HFFc6 (cell line): ENCODE results near the gene FAF1. TPM values are rescaled to one million over a fixed set of nuclear protein-coding genes. Genes with fewer than 3 reads are reported as not detected.

ENCODE experiments used
- DNase-seq: peaks from one replicate; pipeline ENCODE4 v3.0.0-alpha.2; 2018
- H3K27ac Mint-ChIP-seq: 2 replicates; pipeline ENCODE4 v1.8.0; 2020; ENCODE audit warnings: mild to moderate bottlenecking, mixed read lengths
- H3K27me3 Mint-ChIP-seq: 2 replicates; pipeline ENCODE4 v1.8.0; 2021; ENCODE audit warnings: mild to moderate bottlenecking, moderate library complexity, mixed read lengths; ENCODE audit not compliant: insufficient read depth
- H3K36me3 Mint-ChIP-seq: 2 replicates; pipeline ENCODE4 v1.8.0; 2021; ENCODE audit warnings: low read depth, mixed read lengths
- H3K4me1 Mint-ChIP-seq: 2 replicates; pipeline ENCODE4 v1.8.0; 2020; ENCODE audit warnings: low read depth, mixed read lengths
- H3K4me3 Mint-ChIP-seq: 2 replicates; pipeline ENCODE4 v1.8.0; 2020; ENCODE audit warnings: mild to moderate bottlenecking, moderate library complexity, mixed read lengths
- H3K9me3 Mint-ChIP-seq: 2 replicates; pipeline ENCODE4 v1.8.0; 2020; ENCODE audit warnings: mild to moderate bottlenecking, mixed read lengths
- total RNA-seq, 6 experiments: library from RNA; stranded (reverse); fragmentation: NEBNext Ultra II Directional; extraction: Animal tissue kit (Norgen Biotek cat#: 25700); gene quantifications; 2 replicates in 1 of 6; 3 replicates in 5 of 6; pipeline ENCODE4 v1.2.3, GENCODE V29; 2021
- TF ChIP-seq, protein P1 (sequence below): fragments of 200-600 bp; sonication (generic); IDR thresholded peaks from 2 replicates; pipeline ENCODE4 v1.5.0; 2021; ENCODE audit warnings: antibody characterized with exemption, mild to moderate bottlenecking

The FAF1 gene
- total RNA-seq, 6 experiments from 2014 or later, result 60.1 to 79.1 (median 67.8) TPM

DNA sequence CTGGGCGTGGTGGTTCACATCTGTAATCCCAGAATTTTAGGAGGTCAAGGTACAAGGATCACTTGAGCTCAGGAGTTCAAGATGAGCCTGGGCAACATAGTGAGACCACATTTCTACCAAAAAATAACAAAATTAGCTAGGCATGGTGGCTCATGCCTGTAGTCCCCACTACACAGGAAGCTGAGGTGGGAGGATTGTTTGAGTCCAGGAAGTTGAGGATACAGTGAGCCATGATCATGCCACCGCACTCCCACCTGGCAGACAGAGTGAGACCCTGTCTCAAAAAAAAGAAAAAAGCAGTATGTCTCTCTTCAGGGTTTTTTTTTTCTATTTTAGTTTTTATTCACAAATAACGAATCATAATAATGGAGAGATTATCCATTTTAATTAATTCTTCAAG is 303.1 kb downstream of the FAF1 start:
- Mint-ChIP-seq H3K9me3 (no peaks in the 10 kb centered on the region), H3K36me3 (no peaks in the 10 kb centered on the region), H3K27me3 (no peaks in the 10 kb centered on the region), H3K4me3 (no peak overlapping the region), H3K4me1 (peaks cover 39% of the 10 kb centered on the region), H3K27ac (no peak overlapping the region)
- TF ChIP-seq, protein P1, sequence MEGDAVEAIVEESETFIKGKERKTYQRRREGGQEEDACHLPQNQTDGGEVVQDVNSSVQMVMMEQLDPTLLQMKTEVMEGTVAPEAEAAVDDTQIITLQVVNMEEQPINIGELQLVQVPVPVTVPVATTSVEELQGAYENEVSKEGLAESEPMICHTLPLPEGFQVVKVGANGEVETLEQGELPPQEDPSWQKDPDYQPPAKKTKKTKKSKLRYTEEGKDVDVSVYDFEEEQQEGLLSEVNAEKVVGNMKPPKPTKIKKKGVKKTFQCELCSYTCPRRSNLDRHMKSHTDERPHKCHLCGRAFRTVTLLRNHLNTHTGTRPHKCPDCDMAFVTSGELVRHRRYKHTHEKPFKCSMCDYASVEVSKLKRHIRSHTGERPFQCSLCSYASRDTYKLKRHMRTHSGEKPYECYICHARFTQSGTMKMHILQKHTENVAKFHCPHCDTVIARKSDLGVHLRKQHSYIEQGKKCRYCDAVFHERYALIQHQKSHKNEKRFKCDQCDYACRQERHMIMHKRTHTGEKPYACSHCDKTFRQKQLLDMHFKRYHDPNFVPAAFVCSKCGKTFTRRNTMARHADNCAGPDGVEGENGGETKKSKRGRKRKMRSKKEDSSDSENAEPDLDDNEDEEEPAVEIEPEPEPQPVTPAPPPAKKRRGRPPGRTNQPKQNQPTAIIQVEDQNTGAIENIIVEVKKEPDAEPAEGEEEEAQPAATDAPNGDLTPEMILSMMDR, result no peak
- DNase-seq, result no peak

DNA sequence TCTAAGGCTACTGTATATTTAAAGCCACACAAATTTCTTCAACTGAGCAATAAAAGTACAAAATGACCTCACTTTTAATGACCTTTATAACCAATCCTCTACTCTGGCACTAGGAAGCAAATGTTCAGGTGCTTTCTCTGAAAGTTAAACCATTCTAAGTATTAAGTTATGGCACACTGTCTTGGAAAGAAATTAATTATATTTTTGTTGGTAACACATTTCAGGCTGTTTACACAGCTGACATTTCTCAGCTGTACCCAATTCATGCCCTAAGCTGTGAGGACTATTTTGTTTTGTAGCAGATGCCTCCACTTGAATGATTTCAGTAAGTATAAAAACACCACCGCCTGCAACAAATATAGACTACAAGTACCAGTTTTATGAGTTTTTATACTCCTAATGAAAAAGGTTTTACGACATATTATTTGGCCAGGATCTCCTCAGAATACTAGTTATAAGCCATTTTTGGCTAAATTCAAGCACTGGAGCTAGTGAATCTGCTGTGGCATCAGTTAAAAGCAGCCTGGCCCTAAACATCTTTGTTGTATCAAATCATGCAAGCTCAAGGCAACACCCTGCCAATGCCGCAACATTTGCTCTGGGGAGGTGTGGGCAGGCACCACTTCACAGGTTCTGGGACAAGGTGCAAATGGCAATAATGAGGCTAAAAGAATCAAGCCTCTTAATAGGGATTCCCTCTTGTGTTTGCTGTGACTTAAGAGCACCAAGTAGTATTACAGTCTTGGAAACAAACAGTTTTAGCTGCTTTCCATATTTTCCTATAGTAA is 308.4 kb downstream of the FAF1 start:
- Mint-ChIP-seq H3K4me1 (no peaks in the 10 kb centered on the region), H3K9me3 (no peaks in the 10 kb centered on the region), H3K27me3 (peaks cover 2% of the 10 kb centered on the region; the same call in 1 of the 2 replicates), H3K4me3 (no peak overlapping the region), H3K27ac (no peak overlapping the region), H3K36me3 (no peaks in the 10 kb centered on the region)
- TF ChIP-seq, protein P1, result no peak
- DNase-seq, result no peak

DNA sequence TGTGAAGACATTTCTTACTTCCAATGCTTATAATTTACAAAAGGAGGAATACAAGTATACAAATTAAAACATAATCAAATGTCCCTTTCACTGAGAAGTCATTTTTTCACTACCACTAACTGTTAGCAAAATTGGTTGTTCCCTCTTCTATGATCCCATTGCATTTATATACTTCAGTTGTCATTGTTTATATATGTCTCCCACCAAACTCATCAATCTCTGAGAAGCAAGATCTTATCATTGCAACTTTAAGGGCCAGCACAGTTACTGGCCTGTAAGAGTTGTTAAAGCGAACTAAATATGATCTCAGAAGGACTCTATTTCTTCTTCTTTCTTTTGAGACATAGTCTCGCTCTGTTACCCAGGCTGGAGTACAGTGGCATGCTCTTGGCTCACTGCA is 313.5 kb downstream of the FAF1 start:
- peaks cover 2% of the 10 kb centered on the region; the same call in 1 of the 2 replicates for H3K27me3 Mint-ChIP-seq
- TF ChIP-seq, protein P1, result no peak
- no peaks in the 10 kb centered on the region for H3K9me3 Mint-ChIP-seq
- H3K27ac Mint-ChIP-seq, result no peak overlapping the region
- H3K4me1 Mint-ChIP-seq, result peaks cover 17% of the 10 kb centered on the region
- no peak for DNase-seq
- H3K4me3 Mint-ChIP-seq, result no peak overlapping the region
- no peaks in the 10 kb centered on the region for H3K36me3 Mint-ChIP-seq

DNA sequence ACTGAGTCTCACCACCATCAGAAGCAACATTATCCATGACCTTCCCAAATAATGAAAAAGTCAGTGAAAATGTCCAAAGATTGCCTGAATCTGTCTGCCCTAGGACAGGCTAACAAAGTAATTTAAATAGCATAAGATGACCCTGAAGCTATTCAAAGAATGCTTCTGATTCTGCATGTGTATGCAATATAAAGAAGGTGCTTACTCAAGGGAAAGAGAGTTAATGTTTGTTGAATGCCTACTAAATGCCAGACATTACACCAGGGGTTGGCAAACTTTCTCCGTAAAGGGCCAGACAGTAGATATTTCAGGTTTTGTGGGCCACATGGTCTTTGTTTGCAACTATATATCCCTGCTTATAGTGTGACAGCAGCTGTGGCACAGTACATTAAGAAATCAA is 314.9 kb downstream of the FAF1 start:
- no peaks in the 10 kb centered on the region for H3K9me3 Mint-ChIP-seq
- H3K27me3 Mint-ChIP-seq, result peaks cover 2% of the 10 kb centered on the region; the same call in 1 of the 2 replicates
- H3K27ac Mint-ChIP-seq, result peak overlapping the region; percentile 49; the same call in 1 of the 2 replicates
- no peak for DNase-seq
- H3K36me3 Mint-ChIP-seq, result no peaks in the 10 kb centered on the region
- peak overlapping the region; percentile 65; the same call in 1 of the 2 replicates for H3K4me3 Mint-ChIP-seq
- peaks cover 17% of the 10 kb centered on the region for H3K4me1 Mint-ChIP-seq
- TF ChIP-seq, protein P1, result no peak

DNA sequence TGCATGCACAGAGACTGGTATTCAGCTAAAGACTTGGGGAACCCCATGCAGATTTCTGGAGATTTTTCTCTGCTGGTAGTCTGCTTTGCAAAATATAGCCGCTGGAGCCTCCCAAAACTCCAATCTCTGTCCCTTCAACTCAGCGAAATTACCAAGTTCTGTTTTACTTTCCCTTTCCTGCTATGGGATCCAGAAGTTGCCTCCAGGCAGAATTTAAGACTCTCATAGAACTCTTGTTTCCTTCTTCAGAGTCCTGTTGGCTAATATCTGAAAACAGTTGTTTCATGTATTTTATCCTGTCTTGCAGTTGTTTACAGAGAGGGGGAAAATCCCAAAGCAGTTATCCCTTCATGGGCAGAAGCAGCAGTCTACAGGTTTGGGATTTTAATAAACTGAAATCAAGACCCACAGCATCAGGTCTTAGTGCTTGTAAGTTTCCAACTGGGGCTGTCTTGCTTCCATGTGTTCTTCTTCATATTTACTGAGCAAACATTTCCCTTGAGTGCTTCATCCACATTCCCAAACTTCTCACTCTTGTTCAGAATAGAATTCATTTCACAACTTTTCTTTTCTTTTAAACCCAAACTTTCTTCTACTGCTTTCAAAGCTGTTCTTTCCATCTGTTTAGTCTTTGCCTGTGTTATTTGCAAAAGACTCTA is 315.5 kb downstream of the FAF1 start:
- peaks cover 2% of the 10 kb centered on the region; the same call in 1 of the 2 replicates for H3K27me3 Mint-ChIP-seq
- TF ChIP-seq, protein P1, result no peak
- H3K36me3 Mint-ChIP-seq, result no peaks in the 10 kb centered on the region
- peaks cover 17% of the 10 kb centered on the region for H3K4me1 Mint-ChIP-seq
- no peak for DNase-seq
- peak overlapping the region; percentile 65 for H3K4me3 Mint-ChIP-seq
- no peaks in the 10 kb centered on the region for H3K9me3 Mint-ChIP-seq
- H3K27ac Mint-ChIP-seq, result peak overlapping the region; percentile 49
